ENCODE data around the gene UTF1.
"Not testable (repeated sequence)": the region's sequence is repeated elsewhere in the genome, so short reads cannot be mapped to it uniquely, and the experiment has no call there.

The UTF1 gene

GRCh38 chr10:133262696-133263095 lies 32.7 kb downstream of the UTF1 start:
- no peak for DNase-seq (ENCODE audit: low read depth in 1 of 2, low spot score in 1 of 2)

GRCh38 chr10:133263674-133264073 lies 33.7 kb downstream of the UTF1 start:
- no peak for DNase-seq (ENCODE audit: low read depth in 1 of 2, low spot score in 1 of 2)

GRCh38 chr10:133264461-133264860 lies 34.4 kb downstream of the UTF1 start:
- no peak for DNase-seq (ENCODE audit: low read depth in 1 of 2, low spot score in 1 of 2)

GRCh38 chr10:133265052-133265451 lies 35.0 kb downstream of the UTF1 start:
- not testable (repeated sequence) for DNase-seq (ENCODE audit: low read depth in 1 of 2, low spot score in 1 of 2)

- no peak for DNase-seq (ENCODE audit: low read depth in 1 of 2, low spot score in 1 of 2)
Observed at GRCh38 chr10:133266056-133266795, 36.2 kb downstream of the UTF1 start.

GRCh38 chr10:133267293-133267692 lies 37.3 kb downstream of the UTF1 start:
- DNase-seq (ENCODE audit: low read depth in 1 of 2, low spot score in 1 of 2) = no peak

GRCh38 chr10:133267829-133268228 lies 37.8 kb downstream of the UTF1 start:
- DNase-seq (ENCODE audit: low read depth in 1 of 2, low spot score in 1 of 2) = no peak

- DNase-seq (ENCODE audit: low read depth in 1 of 2, low spot score in 1 of 2) = no peak
Observed at GRCh38 chr10:133268532-133268931, 38.5 kb downstream of the UTF1 start.

GRCh38 chr10:133269367-133269766 lies 39.4 kb downstream of the UTF1 start:
- DNase-seq (ENCODE audit: low read depth in 1 of 2, low spot score in 1 of 2) = no peak

GRCh38 chr10:133270204-133270603 lies 40.2 kb downstream of the UTF1 start:
- DNase-seq (ENCODE audit: low read depth in 1 of 2, low spot score in 1 of 2) = no peak

GRCh38 chr10:133270773-133271297 lies 40.8 kb downstream of the UTF1 start:
- DNase-seq (ENCODE audit: low read depth in 1 of 2, low spot score in 1 of 2) = no peak

- DNase-seq (ENCODE audit: low read depth in 1 of 2, low spot score in 1 of 2) = no peak
Observed at GRCh38 chr10:133271521-133272300, 41.7 kb downstream of the UTF1 start.

- no peak for DNase-seq (ENCODE audit: low read depth in 1 of 2, low spot score in 1 of 2)
Observed at GRCh38 chr10:133272301-133272963, 42.4 kb downstream of the UTF1 start.

- no peak for DNase-seq (ENCODE audit: low read depth in 1 of 2, low spot score in 1 of 2)
Observed at GRCh38 chr10:133272964-133273420, 43.0 kb downstream of the UTF1 start.

GRCh38 chr10:133273534-133274143 lies 43.6 kb downstream of the UTF1 start:
- no peak for DNase-seq (ENCODE audit: low read depth in 1 of 2, low spot score in 1 of 2)

GRCh38 chr10:133274751-133275683 lies 45.0 kb downstream of the UTF1 start:
- DNase-seq (ENCODE audit: low read depth in 1 of 2, low spot score in 1 of 2) = peak; percentile 72 to 84

GRCh38 chr10:133275684-133276092 lies 45.7 kb downstream of the UTF1 start:
- no peak for DNase-seq (ENCODE audit: low read depth in 1 of 2, low spot score in 1 of 2)

GRCh38 chr10:133276100-133276434 lies 46.0 kb downstream of the UTF1 start:
- DNase-seq (ENCODE audit: low read depth in 1 of 2, low spot score in 1 of 2) = no peak

- peak in 1 of 2 donors; percentile 31 for DNase-seq (ENCODE audit: low read depth in 1 of 2, low spot score in 1 of 2)
Observed at GRCh38 chr10:133276435-133277201, 46.6 kb downstream of the UTF1 start, which contains the start of gene ADAM8. TSS of gene ADAM8 (minus strand) at chr10:133276868. CDS start at chr10:133276817, 51 bp downstream.
